Heart left ventricle (tissue), 16 donors: ENCODE measurements around the gene NFIA. TPM values are rescaled to one million over a fixed set of nuclear protein-coding genes. Genes with fewer than 3 reads are reported as not detected.

ENCODE experiments used
- ATAC-seq, 4 donors: fragments of 200-7000 bp; cut with Tn5 transposase; one replicate each; pipeline ENCODE4 v1.9.1; 2020 to 2022; ENCODE audit warnings: moderate library complexity in 4 of 4, mild to moderate bottlenecking in 3 of 4, moderate number of reproducible peaks in 1 of 4
- DNase-seq, 5 donors: peaks; one replicate each; pipeline ENCODE4 v3.0.0-alpha.2; 2020
- H3K27ac ChIP-seq, 12 donors: fragments of 200-600 bp; sonication (generic) in 4 of 12; one replicate each; pipeline versions ENCODE4 v1.5.0 to v1.8.0; 2016 to 2022; ENCODE audit warnings: mild to moderate bottlenecking in 2 of 12
- H3K27me3 ChIP-seq, 9 donors: fragments of 200-600 bp; sonication (generic) in 2 of 9; one replicate each; pipeline versions ENCODE4 v1.5.1 to v1.8.0; 2016 to 2022; ENCODE audit warnings: mild to moderate bottlenecking in 3 of 9
- H3K36me3 ChIP-seq, 9 donors: fragments of 200-600 bp; sonication (generic) in 2 of 9; one replicate each; pipeline versions ENCODE4 v1.5.0 to v1.8.0; 2018 to 2022; ENCODE audit warnings: mild to moderate bottlenecking in 2 of 9
- H3K4me1 ChIP-seq, 12 donors: fragments of 200-600 bp; sonication (generic) in 4 of 12; one replicate each; pipeline versions ENCODE4 v1.5.0 to v1.8.0; 2016 to 2022; ENCODE audit warnings: mild to moderate bottlenecking in 3 of 12
- H3K4me3 ChIP-seq, 12 donors: fragments of 200-600 bp; sonication (generic) in 4 of 12; one replicate each; pipeline versions ENCODE4 v1.5.0 to v1.8.0; 2017 to 2022; ENCODE audit warnings: mild to moderate bottlenecking in 9 of 12, moderate library complexity in 4 of 12
- H3K9me3 ChIP-seq, 12 donors: fragments of 200-600 bp; sonication (generic) in 4 of 12; one replicate each; pipeline versions ENCODE4 v1.5.0 to v1.8.0; 2016 to 2022; ENCODE audit warnings: mild to moderate bottlenecking in 1 of 12
- CTCF ChIP-seq, 12 donors: fragments of 200-600 bp; sonication (generic) in 4 of 12; IDR thresholded peaks; one replicate each; pipeline versions ENCODE4 v1.5.0 to v1.8.0; 2018 to 2022; ENCODE audit warnings: antibody characterized with exemption in 12 of 12, mild to moderate bottlenecking in 5 of 12
- POLR2A ChIP-seq, 2 donors: fragments of 450-650 bp; IDR thresholded peaks; one replicate each; pipeline ENCODE4 v1.6.1; 2017; ENCODE audit warnings: antibody characterized with exemption in 2 of 2, mild to moderate bottlenecking in 2 of 2, moderate library complexity in 2 of 2
- WGBS, 4 donors: extraction: QIAGEN DNeasy Blood & Tissue Kit in 2 of 4; methylation state at CpG; one replicate each; pipeline versions ENCODE4 v1.1.5 to v1.1.7; 2013 to 2018; 5-methylcytosine and 5-hydroxymethylcytosine counted together
- intact Hi-C, 10 donors: fragments of 100-400 bp; cut with DNase I; formaldehyde crosslinking; loops; one replicate each; pipeline versions ENCODE4 v1.11.1 to v1.14.2; 2022
- polyA plus RNA-seq, 2 donors: library from polyadenylated mRNA; stranded (reverse); fragments of 200-250 nt; gene quantifications; one replicate each; pipeline ENCODE4 v1.2.3, GENCODE V29; 2013
- total RNA-seq, 9 donors: library from RNA; depleted of rRNA in 2 of 9; stranded (reverse); fragments of >200 nt in 2 of 9; fragmentation: NEBNext Ultra II Directional in 3 of 9; extraction: Animal tissue kit (Norgen Biotek cat#: 25700) in 3 of 9; gene quantifications; one replicate each; pipeline versions ENCODE4 v1.1.0 to v1.2.4, GENCODE V29; 2016 to 2023
- donor health status: ischemic (EF 13 %, LVEDD 7.1; RV severe dilation, severe dysfunction).
- donor health status: healthy with polysubstance abuse.
- donor health status: DM: no; HTN: yes; CAD: no.
- donor health status: DM: no; HTN: no; CAD: no.
- donor health status: ischemic (EF 25% LVEDD 6.9; RV normal size, moderate dysfunction).
- donor health status: ischemic (EF 25% LVEDD 5.7; RV mildly dilated, moderate dysfunction).
- donor health status: healthy.
- donor health status: DM: yes; HTN: yes; CAD: no.
- donor health status: ischemic (EF 35%, LVEDD 5.7; RV mildly dilated, moderate dysfunction).
- donor health status: nonischemic (EF 11% LVEDD 7.7; RV severe dilation, severe dysfunction).
- donor health status: DM: yes; HTN: yes; CAD: no.
- donor health status: PGD.
- donor health status: ischemic (EF 29% LVEDD 5.4; RV normal size, mild dysfunction).
- donor health status: nonischemic (EF 23%, LVEDD 6.1; RV moderate dilation, normal function).

Gene NFIA
- total and polyA plus RNA-seq, 11 donors = 12.7 to 121 (median 96.5) TPM

- intact Hi-C loops = loop anchor here in 4 of 10 donors (10.0 kb wide), 4 partner anchors 59 to 199 kb away; partner anchors contain the start of gene NFIA (in 2 of the 4)
- no peak for ATAC-seq
- Histone ChIP-seq H3K36me3 (no peaks in the 10 kb centered on the region), H3K27me3 (no peaks in the 10 kb centered on the region), H3K27ac (peak overlapping the region; percentile 49 to 80 (median 74)), H3K9me3 (no peaks in the 10 kb centered on the region), H3K4me1 (peaks cover 6 to 86% (median 49%) of the 10 kb centered on the region in 12 donors), H3K4me3 (peak overlapping the region in 10 of 12 donors; percentile 23 to 48 (median 40))
- no peak for TF ChIP-seq POLR2A (IDR thresholded peaks at IDR 0.05)
- TF ChIP-seq CTCF (IDR thresholded peaks at IDR 0.05) = no peak
- no peak for DNase-seq
- WGBS, 4 donors = 26 to 48% (median 44%) methylated on average over 3 of the region's 3 CpGs
Observed at GRCh38 chr1:61255358-61255703, 173.0 kb downstream of the NFIA start.

DNA sequence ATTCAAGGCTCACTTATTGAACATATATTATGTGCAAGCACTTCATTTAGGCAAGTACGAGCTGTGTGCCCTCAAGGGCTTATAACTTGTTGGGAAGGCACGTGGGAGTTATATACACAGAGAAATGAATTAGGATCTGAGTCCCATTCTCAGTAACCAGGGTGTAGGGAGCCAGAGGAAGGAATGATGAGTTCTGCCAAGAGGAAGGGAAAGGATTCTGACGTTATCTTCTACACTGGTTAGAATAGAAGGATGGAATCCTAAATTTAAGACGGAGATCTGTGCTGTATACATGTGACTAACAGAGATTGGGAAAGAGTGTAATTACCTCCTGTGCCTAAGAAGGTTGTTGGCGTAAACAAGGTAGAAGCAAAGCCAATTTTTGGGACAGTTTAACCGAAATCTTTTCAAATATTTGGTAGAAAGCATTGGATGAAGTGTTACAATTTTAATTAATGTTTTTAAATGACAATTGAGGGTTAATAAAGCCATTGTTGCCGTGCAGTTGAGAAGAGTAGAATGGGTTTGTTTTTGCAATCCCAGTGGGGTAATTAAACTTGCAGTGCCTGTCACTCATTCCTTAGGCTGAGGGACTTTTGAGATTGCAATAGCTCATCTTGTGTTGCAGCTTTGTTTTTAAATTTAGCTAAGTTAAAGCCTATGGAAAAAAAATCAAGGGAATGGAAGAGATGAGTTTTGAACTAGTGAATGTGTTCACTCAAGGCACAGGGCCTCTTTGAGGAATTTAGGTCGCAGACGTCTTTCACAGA is 177.2 kb downstream of the NFIA start:
- Histone ChIP-seq H3K27me3 (no peaks in the 10 kb centered on the region), H3K36me3 (no peaks in the 10 kb centered on the region), H3K9me3 (no peaks in the 10 kb centered on the region), H3K4me1 (peaks cover 2 to 78% (median 47%) of the 10 kb centered on the region in 12 donors), H3K27ac (peak overlapping the region in 5 of 12 donors; percentile 1 to 47 (median 14)), H3K4me3 (no peak overlapping the region)
- intact Hi-C loops = loop anchor here in 4 of 10 donors (10.0 kb wide), 4 partner anchors 55 to 195 kb away; partner anchors contain the start of gene NFIA (in 2 of the 4)
- ATAC-seq = peak; percentile 35 to 65 (median 51)
- no peak for DNase-seq
- WGBS, 4 donors = 42 to 57% (median 46%) methylated on average over 9 of the region's 9 CpGs
- TF ChIP-seq POLR2A (IDR thresholded peaks at IDR 0.05) = no peak
- no peak for TF ChIP-seq CTCF (IDR thresholded peaks at IDR 0.05)

- no peaks in the 10 kb centered on the region for H3K36me3 ChIP-seq
- no peak for ATAC-seq
- H3K9me3 ChIP-seq = no peaks in the 10 kb centered on the region
- intact Hi-C loops = no loop called here
- no peak overlapping the region for H3K4me3 ChIP-seq
- TF ChIP-seq CTCF (IDR thresholded peaks at IDR 0.05) (no peak), POLR2A (IDR thresholded peaks at IDR 0.05) (no peak)
- peak overlapping the region in 1 of 12 donors; percentile 14 for H3K27ac ChIP-seq
- whole genome bisulfite sequencing, 4 donors = 93 to 96% (median 94%) methylated on average over 7 of the region's 7 CpGs
- DNase-seq = no peak
- H3K27me3 ChIP-seq = no peaks in the 10 kb centered on the region
- peaks cover 0 to 72% (median 41%) of the 10 kb centered on the region in 12 donors for H3K4me1 ChIP-seq
Observed at GRCh38 chr1:61260171-61260570, 177.8 kb downstream of the NFIA start.

DNA sequence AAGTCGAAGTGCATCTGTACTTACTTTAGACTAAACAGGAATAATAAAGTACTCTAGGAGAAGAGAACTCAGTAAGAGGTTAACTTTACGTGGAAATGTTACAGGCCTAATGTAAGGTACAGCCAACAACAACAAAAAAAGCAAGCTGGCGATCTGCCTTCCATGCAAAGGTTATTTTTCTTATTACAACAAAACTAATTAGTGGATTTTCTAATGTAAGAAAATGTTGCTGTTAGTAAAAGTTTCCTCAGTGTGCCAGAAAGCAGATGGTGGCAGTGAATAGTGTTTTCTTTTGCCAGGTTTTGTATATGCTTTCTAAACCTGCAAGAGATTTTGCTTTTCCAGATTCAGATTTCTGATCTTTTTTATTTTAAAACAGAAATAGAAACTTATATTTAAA is 179.2 kb downstream of the NFIA start:
- TF ChIP-seq CTCF (IDR thresholded peaks at IDR 0.05) = no peak
- TF ChIP-seq POLR2A (IDR thresholded peaks at IDR 0.05) = no peak
- DNase-seq (no peak), ATAC-seq (no peak)
- Histone ChIP-seq H3K4me3 (no peak overlapping the region), H3K27me3 (no peaks in the 10 kb centered on the region), H3K4me1 (peaks cover 0 to 65% (median 33%) of the 10 kb centered on the region in 12 donors), H3K9me3 (no peaks in the 10 kb centered on the region), H3K27ac (peak overlapping the region in 2 of 12 donors; percentile 4 to 27), H3K36me3 (no peaks in the 10 kb centered on the region)
- 55 to 65% (median 61%) methylated on average over 3 of the region's 3 CpGs for WGBS, 4 donors
- intact Hi-C loops = no loop called here
